Stimulated activated CD8-positive, alpha-beta memory T cell treated with anti-CD3 and anti-CD28 coated beads, Interleukin-7, amount 100 ng/mL, for 24 hours (primary cell): Measurements from ENCODE around the gene FNIP2.
A peak's percentile ranks its signal among the peaks of the same experiment; 100 is the strongest.
"Not testable (repeated sequence)": the region's sequence is repeated elsewhere in the genome, so short reads cannot be mapped to it uniquely, and the experiment has no call there.

ENCODE experiments used
- DNase-seq: peaks from one replicate; pipeline ENCODE4 v3.0.0-alpha.2; 2020; ENCODE audit warnings: low read depth

Gene FNIP2

GRCh38 chr4:158768555-158769174 is at the start of gene FNIP2:
TSS of gene FNIP2 (plus strand) at chr4:158769026. CDS start at chr4:158769213, 187 bp downstream.
- peak; percentile 26 for DNase-seq

DNA sequence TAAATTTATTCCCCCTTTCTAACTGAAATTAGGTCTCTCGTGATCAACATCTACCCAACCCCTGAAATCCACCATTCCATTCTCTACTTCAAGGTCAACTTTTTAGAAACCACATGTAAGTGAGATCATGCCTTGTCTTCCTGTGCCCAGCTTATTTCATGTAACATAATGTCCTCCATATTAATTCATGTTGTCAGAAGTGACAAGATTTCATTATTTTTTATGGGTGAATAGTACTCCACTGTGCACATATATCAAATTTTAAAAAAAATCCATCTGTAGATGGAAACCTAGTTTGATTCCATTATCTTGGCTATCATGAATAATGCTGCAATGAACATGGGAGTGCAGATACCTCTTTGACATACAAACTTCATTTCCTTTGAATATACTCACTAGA is 47.1 kb upstream of the FNIP2 start:
- no peak for DNase-seq

DNA sequence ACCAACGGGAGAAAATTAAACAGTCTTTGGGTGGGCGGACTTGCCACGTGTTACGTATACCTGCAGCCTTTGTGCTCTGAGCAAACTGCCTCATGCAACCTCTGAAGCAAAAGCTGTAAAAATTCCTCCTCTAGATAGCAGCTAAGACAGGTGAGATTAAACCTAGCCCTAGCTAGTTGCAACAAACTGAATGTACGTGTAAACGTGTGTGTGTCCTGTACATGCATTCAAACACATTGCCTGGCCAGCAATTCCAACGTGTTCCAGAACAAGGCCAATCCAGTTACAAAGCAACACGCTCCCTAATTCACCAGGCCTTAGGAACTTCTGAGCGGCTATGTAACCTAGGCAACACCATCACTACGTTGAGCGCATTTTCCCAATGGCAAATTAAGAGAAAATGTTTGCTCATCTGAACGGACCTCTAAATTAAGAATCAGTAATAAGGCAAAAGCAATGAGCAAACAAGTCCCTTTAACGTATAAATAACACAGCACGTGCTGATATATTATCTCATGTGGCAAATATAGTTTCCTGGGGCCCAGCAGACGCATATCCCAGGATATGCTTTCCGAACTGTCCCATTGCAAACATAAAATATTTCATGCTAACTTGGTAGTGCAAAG is 46.4 kb upstream of the FNIP2 start:
- no peak for DNase-seq

GRCh38 chr4:158722917-158723793 is 45.7 kb upstream of the FNIP2 start, which contains the start of gene PPID:
TSS of gene PPID (minus strand) at chr4:158723396. CDS start at chr4:158723288, 108 bp downstream.
- peak; percentile 74 for DNase-seq

DNA sequence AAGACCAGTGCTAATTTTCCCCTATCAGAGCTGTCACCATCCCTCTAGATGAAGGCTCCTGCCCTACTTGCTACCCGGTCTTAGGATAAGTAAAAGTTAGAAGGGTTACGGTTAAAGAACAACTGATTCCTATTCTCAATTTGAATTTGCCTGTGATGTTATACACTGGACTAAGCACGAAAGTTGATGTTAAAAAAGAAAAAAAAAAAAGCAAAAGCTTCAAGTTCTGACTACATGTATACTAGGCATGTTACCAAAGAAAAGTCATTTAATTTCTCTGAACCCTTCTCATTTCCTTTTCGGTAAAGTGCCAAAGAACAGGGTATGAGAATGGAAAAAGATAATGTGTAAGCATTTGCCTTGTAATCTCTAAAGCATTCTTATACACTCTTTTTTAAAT is 44.2 kb upstream of the FNIP2 start:
- no peak for DNase-seq

GRCh38 chr4:158726633-158727032 is 42.2 kb upstream of the FNIP2 start:
- no peak for DNase-seq

DNA sequence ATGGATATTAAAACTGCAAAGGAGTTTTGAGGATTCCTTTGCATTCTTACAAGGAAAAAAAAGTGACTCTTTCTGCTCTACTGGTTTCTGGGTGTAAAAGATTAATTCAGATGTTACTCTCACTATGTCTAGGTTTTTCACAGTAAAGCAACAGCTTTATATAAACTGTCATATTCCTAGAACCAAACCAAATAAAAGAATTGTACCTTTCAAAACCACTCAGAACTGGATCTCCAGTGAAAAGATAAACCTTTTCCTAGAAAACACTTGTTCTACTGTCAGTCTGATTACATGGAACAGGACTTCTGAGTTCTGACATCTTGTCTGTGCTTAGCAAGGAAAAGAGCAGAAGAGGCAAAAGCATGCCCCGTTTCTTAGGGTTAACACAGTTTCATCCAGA is 40.6 kb upstream of the FNIP2 start:
- DNase-seq, result no peak

DNA sequence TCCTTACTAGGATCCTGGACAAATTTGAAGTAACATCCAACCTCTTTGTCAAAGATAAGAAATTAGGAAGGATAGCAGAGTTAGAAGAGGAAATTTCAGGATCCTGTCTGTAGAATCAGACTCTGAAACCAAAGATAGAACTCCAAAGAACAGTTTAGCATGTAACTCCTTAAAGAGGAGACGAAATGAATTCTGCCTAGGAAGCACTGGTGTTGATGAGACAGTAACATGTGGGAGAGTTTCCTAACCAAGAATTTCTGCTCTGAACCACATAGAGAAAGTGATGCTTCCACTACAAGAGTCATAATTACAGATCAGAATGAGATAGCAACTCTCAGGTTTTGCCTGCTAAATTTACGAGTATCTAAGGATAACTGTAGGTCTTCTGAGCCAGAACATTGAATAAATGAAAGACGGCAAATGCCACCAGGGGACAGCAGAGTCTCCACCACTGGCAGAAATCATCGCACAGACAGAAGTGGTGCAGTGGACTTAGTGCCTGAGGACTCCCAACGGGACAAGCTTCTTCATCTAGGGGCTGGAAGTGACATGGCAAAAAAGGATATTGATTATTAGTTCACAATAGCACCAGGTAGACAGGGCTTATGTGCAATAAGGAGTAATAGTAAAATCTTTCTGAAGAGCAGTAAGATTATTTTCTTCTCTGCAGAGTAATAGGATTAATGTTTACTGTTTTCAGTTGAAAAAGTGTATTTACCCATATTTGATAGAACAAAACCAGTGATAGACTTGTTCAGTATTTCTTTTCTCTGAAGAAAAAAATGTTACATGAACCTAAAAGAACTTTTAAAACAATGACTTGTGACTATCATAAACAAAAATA is 38.9 kb upstream of the FNIP2 start:
- DNase-seq, result no peak

DNA sequence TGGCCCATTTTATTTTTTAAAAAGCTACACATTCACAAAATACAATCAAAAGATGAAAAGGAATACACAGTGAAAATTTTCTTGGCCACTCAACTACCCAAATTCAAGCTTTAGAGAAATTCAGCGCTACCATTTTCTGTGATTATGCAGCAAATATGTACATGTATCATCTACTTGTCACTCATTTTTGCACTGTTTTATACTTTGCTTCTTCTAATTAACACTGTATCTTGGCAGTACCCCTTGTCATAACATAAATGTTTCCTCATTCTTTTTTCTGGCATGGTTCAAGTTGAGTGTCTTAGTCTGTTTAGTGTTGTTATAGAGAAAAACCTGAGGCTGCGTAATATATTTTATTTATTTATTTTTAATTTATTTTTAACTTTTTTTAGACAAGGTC is 30.0 kb upstream of the FNIP2 start:
- DNase-seq, result no peak

- no peak for DNase-seq
These were observed 29.2 kb upstream of the FNIP2 start for GRCh38 chr4:158739600-158739999.

DNA sequence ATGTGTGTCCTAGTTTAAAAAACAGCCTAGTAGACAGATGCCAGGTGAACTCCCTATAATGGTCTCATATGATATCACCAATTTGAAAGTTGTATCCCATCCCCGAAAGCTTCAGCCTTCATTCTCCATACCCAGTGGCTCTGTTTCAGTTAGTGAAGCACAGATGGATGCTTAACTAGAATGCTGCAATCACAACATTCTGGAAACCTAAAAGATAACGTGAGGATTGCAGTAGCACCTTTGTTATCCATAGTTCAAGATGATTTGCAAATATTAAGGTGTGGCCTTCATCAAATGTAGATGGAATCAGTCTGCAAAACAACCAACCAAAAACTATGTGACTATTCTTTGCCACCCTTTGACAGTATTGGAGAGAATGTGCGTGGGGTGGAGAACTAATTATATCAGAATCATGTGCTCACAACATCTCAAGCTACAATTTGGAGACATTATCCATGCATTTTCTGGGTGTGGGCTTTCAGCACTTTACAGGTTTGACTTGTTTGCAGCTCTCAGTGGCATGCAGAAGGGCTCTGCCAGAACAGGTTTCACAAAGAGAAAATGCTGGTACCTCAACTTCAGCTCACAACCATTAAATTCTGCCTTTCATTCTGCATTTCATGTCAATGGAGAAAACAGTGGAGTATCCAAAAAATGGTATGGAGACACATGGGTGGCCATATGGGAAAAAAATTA is 27.4 kb upstream of the FNIP2 start:
- no peak for DNase-seq

- DNase-seq, result not testable (repeated sequence)
These were observed 22.3 kb upstream of the FNIP2 start for GRCh38 chr4:158746537-158746936.

- DNase-seq, result no peak
These were observed 18.4 kb upstream of the FNIP2 start for GRCh38 chr4:158750379-158750778.

DNA sequence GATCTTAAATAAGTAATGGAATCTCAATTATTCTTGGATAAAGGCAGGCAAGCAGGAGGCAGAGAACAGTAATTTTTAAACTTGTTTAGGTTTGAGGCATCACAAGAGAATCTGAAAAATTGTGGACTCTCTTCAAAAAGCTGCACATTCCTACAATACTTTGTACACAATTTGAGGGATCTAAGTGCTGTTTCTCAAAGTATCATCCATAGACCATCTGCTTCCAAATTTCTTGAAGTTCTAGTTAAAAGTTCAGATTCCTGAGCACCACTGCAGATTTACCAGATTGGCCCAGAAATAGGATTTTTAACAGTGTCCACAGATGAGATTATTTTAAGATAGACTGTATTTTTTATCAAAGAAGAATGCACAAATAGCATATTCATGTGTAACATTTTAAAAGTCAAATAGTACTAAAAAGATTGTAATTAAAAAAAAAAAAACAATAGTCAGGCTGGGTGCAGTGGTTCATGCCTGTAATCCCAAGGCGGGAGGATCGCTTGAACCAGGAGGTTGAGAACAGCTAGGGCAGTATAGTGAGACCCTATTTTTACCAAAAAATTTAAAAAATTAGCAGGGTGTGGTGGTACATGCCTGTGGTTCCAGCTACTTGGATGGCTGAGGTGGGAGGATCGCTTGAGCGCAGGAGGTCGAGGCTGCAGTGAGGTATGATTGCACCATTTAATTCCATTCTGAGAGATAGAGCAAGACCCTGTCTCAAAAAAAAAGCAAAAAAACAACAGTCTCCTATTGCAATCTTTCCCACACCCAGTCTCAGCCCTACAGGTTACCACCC is 14.2 kb upstream of the FNIP2 start:
- DNase-seq, result no peak

- not testable (repeated sequence) for DNase-seq
These were observed 13.0 kb upstream of the FNIP2 start for GRCh38 chr4:158755819-158756218.

DNA sequence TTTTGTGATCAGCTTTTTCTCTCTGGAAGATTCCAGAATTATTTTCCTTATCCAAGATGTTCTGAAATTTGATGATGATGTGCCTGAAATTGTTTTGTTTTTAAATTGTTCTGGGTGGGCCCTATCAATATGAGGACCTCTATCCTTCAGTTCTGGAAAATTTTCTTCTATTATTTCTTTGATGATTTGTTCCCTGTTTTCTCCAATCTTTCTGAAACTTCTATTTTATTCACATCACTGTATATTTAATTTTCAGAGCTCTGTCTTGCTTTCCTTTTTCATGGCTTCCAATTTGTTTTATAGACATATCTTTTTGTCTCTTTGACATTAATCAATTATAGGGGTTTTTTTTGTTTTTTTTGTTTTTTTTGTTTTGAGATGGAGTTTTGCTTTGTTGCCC is 12.2 kb upstream of the FNIP2 start:
- DNase-seq, result no peak

DNA sequence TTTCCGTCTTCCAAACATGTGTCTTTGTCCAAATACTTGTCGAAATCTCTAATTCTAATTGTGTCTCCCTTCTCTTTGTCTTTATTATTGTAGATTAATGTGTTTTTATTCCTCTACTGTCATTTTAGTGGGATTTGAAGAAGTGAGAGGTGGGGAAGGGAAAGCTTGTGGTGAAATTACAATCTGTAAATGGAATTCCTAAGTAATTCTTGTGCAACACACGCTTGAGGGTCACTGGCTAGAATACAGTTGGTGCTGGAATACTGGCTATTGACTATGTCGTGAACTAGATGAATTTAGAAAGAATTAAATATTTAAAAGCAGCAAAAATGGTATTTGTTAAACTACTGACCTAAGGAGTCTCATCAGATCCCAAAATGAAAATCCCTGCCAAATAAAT is 10.7 kb upstream of the FNIP2 start:
- no peak for DNase-seq

DNA sequence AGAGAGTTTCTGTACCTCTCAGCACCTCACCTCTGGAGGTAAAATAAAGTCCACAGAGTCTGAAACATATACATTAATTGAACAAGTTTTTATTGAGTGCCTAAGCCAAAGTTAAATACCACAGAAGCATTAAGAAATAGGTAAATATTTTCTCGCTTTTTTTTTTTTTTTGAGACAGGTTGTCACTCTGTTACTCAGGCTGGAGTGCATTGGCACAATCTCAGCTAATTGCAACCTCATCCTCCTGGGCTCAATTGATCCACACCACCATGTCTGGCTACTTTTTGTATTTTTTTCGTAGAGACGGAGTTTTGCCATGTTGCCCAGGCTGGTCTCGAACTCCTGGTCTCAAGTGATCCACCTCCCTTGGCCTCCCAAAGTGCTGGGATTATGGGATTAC is 10.1 kb upstream of the FNIP2 start:
- no peak for DNase-seq

DNA sequence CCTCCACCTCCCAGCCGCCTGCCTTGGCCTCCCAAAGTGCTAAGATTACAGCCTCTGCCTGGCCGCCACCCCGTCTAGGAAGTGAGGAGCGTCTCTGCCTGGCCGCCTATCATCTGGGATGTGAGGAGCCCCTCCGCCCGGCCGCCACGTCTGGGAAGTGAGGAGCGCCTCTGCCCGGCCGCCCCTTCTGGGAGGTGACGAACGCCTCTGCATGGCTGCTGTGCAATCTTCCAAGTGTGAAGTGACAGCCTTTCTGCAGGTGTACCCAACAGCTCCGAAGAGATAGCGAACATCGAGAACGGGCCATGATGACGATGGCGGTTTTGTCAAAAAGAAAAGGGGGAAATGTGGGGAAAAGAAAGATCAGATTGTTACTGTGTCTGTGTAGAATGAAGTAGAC is 9.3 kb upstream of the FNIP2 start:
- DNase-seq, result not testable (repeated sequence)

DNA sequence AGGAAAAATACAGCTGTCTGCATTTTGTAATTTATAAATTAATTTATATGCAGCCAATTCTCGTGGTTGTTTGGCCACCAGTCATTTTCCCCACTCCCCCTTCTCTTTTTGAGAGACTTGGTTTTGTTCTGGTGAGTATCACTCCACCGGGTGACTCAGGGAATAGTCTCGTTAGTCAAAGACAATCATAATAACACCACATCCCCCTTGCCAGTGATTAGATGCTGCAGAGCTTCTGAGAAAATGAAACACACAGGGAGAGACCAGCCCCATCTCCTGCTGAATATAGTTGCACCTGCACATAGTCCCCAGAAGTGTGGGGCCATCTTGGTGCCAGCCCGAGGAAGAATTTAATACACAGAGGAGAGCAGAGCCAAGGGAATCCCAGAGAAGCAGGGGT is 8.0 kb upstream of the FNIP2 start:
- no peak for DNase-seq

DNA sequence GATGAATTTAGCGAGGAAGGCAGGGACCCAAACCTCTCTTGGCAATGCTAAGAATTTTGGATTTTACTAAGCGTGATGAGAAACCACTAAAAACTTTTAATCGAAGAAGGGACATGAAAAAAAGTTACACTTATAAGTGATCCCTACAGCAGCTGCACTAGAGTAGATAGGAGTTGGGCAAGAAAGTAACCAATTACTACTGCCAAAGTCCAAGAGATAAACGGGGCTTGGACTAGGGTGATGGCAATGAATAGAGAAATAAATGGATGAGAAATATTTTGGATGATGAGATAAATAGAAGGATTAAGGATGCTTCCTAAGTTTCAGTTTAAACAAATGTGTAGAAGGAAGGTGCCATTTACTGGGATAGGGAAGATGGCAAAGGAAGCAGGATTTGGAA is 6.3 kb upstream of the FNIP2 start:
- DNase-seq, result no peak
